Psoas muscle (tissue), 8 donors: Measurements from ENCODE around the gene ZNF556. TPM values are rescaled to one million over a fixed set of nuclear protein-coding genes. Genes with fewer than 3 reads are reported as not detected.
A peak's percentile ranks its signal among the peaks of the same experiment; 100 is the strongest.

ENCODE experiments used
- ATAC-seq, 4 donors: fragments of 200-7000 bp; cut with Tn5 transposase; one replicate each; pipeline ENCODE4 v1.9.1; 2020; ENCODE audit warnings: moderate library complexity in 3 of 4, mild to moderate bottlenecking in 2 of 4
- DNase-seq, 2 donors: peaks; one replicate each; pipeline ENCODE4 v3.0.0-alpha.2; 2020
- H3K27ac ChIP-seq: fragments of 200-600 bp; one replicate; pipeline ENCODE4 v1.8.0; 2022
- H3K27me3 ChIP-seq, 3 donors: fragments of 200-600 bp in 1 of 3; one replicate each; pipeline versions ENCODE4 v1.6.1 to v1.8.0; 2013 to 2022; ENCODE audit warnings: low read length in 2 of 3, mild to moderate bottlenecking in 2 of 3, moderate library complexity in 1 of 3; ENCODE audit not compliant: insufficient read depth in 3 of 3
- H3K36me3 ChIP-seq, 2 donors: fragments of 200-600 bp in 1 of 2; one replicate each; pipeline versions ENCODE4 v1.6.1 to v1.8.0; 2013 to 2022; ENCODE audit warnings: low read depth in 1 of 2, mild to moderate bottlenecking in 1 of 2, moderate library complexity in 1 of 2; ENCODE audit not compliant: insufficient read depth in 1 of 2
- H3K4me1 ChIP-seq: fragments of 200-600 bp; one replicate; pipeline ENCODE4 v1.8.0; 2022
- H3K4me3 ChIP-seq: fragments of 200-600 bp; one replicate; pipeline ENCODE4 v1.8.0; 2022; ENCODE audit warnings: mild to moderate bottlenecking
- H3K9me3 ChIP-seq: fragments of 200-600 bp; one replicate; pipeline ENCODE4 v1.8.0; 2022
- CTCF ChIP-seq: fragments of 200-600 bp; IDR thresholded peaks from one replicate; pipeline ENCODE4 v1.8.0; 2022; ENCODE audit warnings: antibody characterized with exemption
- WGBS, 3 donors: extraction: QIAGEN DNeasy Blood & Tissue Kit; methylation state at CpG; one replicate each; pipeline versions ENCODE4 v1.1.6 to v1.1.7; 2013; 5-methylcytosine and 5-hydroxymethylcytosine counted together
- intact Hi-C, 2 donors: fragments of 100-400 bp; cut with DNase I; formaldehyde crosslinking; loops; one replicate each; pipeline versions ENCODE4 v1.11.0 to v1.14.2; 2022
- long read RNA-seq, 2 donors: library from polyadenylated mRNA; unstranded; transcript quantifications; one replicate each; pipeline ENCODE4 v2.0.0, GENCODE V29; 2021
- polyA plus RNA-seq, 3 donors: library from polyadenylated mRNA; stranded (reverse); fragments of 200-250 nt; gene quantifications; one replicate each; pipeline ENCODE4 v1.2.3, GENCODE V29; 2013
- total RNA-seq, 4 donors: library from RNA; stranded (reverse); fragmentation: NEBNext Ultra II Directional in 2 of 4; extraction: Animal tissue kit (Norgen Biotek cat#: 25700) in 2 of 4; gene quantifications; one replicate each; pipeline versions ENCODE4 v1.2.1 to v1.2.4, GENCODE V29; 2021 to 2023
- donor health status: healthy with polysubstance abuse.
- donor health status: DM: no; HTN: no; CAD: no; lungs with moderate emphysema.
- donor health status: Bipolar disorder and iron deficiency.
- donor health status: healthy.
- donor health status: DM: yes; HTN: yes; CAD: no.
- donor health status: DM: no; HTN: no; CAD: no.
- donor health status: DM: no; HTN: no; CAD: no.
- donor health status: DM: yes; HTN: yes; CAD: no.

The ZNF556 gene
- total RNA-seq (10 to 100 TPM in 2 of 4 donors, under 1 TPM in 2; 0.57 to 15.6 (median 5.8) TPM), polyA plus RNA-seq (1 to 10 TPM in 1 of 3 donors, under 1 TPM in 2; 0.24 to 7.7 (median 0.69) TPM)
- long read RNA-seq, donor 1 = 0 reads
- long read RNA-seq, donor 2 = 0 reads

GRCh38 chr19:2867025-2867991, at the start of gene ZNF556:
TSS of gene ZNF556 (plus strand) at chr19:2867335. CDS start at chr19:2867422, 87 bp downstream.
- ATAC-seq = peak; percentile 93 to 97 (median 94)
- no peaks in the 10 kb centered on the region for H3K27me3 ChIP-seq
- 23 to 26% (median 23%) methylated on average over 36 of the region's 36 CpGs for WGBS, 3 donors
- peak within 1 kb of the TSS; percentile 66 for H3K4me3 ChIP-seq
- TF ChIP-seq CTCF = no peak
- no peaks in the 10 kb centered on the region for H3K4me1 ChIP-seq
- intact Hi-C loops = no loop called here
- peak within 1 kb of the TSS; percentile 30 for H3K27ac ChIP-seq
- no peaks in the 10 kb centered on the region for H3K9me3 ChIP-seq
- DNase-seq = peak; percentile 59 to 77
- H3K36me3 ChIP-seq = no peaks in the 10 kb centered on the region

GRCh38 chr19:2819540-2820111, 47.5 kb upstream of the ZNF556 start, which contains the start of gene ZNF554:
TSS of gene ZNF554 (plus strand) at chr19:2819868. CDS start at chr19:2820072, 204 bp downstream.
- peak; percentile 97 to 99 (median 99) for ATAC-seq
- WGBS, 3 donors = 0 to 1% (median 0%) methylated on average over 31 to 64 of the region's 64 CpGs
- intact Hi-C loops = no loop called here
- Histone ChIP-seq H3K27ac (peak within 1 kb of the TSS; percentile 74), H3K4me3 (peak within 1 kb of the TSS; percentile 89), H3K27me3 (no peaks in the 10 kb centered on the region), H3K36me3 (peaks cover 0 to 27% of the 10 kb centered on the region in 2 donors), H3K4me1 (peaks cover 5% of the 10 kb centered on the region), H3K9me3 (no peaks in the 10 kb centered on the region)
- DNase-seq = peak; percentile 97 to 99
- peak; percentile 91 for TF ChIP-seq CTCF

GRCh38 chr19:2820112-2820702, 46.9 kb upstream of the ZNF556 start:
- Histone ChIP-seq H3K27ac (peak overlapping the region; percentile 74), H3K27me3 (no peaks in the 10 kb centered on the region), H3K4me3 (peak overlapping the region; percentile 89), H3K36me3 (peaks cover 0 to 25% of the 10 kb centered on the region in 2 donors), H3K4me1 (peaks cover 5% of the 10 kb centered on the region), H3K9me3 (no peaks in the 10 kb centered on the region)
- intact Hi-C loops = no loop called here
- no peak for TF ChIP-seq CTCF
- DNase-seq = no peak
- WGBS, 3 donors = 2 to 3% (median 3%) methylated on average over 30 to 36 of the region's 36 CpGs
- peak in 2 of 4 donors; percentile 5 to 22 for ATAC-seq

GRCh38 chr19:2822846-2823245, 44.3 kb upstream of the ZNF556 start:
- Histone ChIP-seq H3K27me3 (no peaks in the 10 kb centered on the region), H3K4me1 (peaks cover 5% of the 10 kb centered on the region), H3K27ac (no peak overlapping the region), H3K9me3 (no peaks in the 10 kb centered on the region), H3K4me3 (no peak overlapping the region), H3K36me3 (peaks cover 0 to 38% of the 10 kb centered on the region in 2 donors)
- DNase-seq (no peak), ATAC-seq (no peak)
- WGBS, 3 donors = 87 to 98% (median 94%) methylated on average over 5 of the region's 5 CpGs
- TF ChIP-seq CTCF = no peak
- intact Hi-C loops = no loop called here
